ENCODE measurements around the gene DSCAM. TPM values are rescaled to one million over a fixed set of nuclear protein-coding genes. Genes with fewer than 3 reads are reported as not detected.

The DSCAM gene
- total RNA-seq, 4 donors from 2014 or later: not detected

GRCh38 chr21:40800126-40800525 lies 46.8 kb downstream of the DSCAM start:
- no peak for TF ChIP-seq CTCF (IDR thresholded peaks at IDR 0.05)
- no peak for TF ChIP-seq POLR2A (IDR thresholded peaks at IDR 0.05)
- WGBS, 2 donors: 86 to 89% methylated on average over 1 of the region's 1 CpG
- intact Hi-C loops (cut with DNase I; ENCODE audit: low total_unique reads): no loop called here
- DNase-seq (ENCODE audit: low spot score in 2 of 2): no peak
- no peak overlapping the region for H3K4me3 ChIP-seq (ENCODE audit: low read depth, poor library complexity, severe bottlenecking)

- WGBS, 2 donors: 45 to 66% methylated on average over 2 of the region's 2 CpGs
- intact Hi-C loops (cut with DNase I; ENCODE audit: low total_unique reads): no loop called here
Measured at GRCh38 chr21:40797891-40798290, 49.1 kb downstream of the DSCAM start.

GRCh38 chr21:40797410-40797809 lies 49.5 kb downstream of the DSCAM start:
- no peak for DNase-seq (ENCODE audit: low spot score in 2 of 2)
- 67 to 69% methylated on average over 1 of the region's 1 CpG for WGBS, 2 donors
- no peak overlapping the region for H3K4me3 ChIP-seq (ENCODE audit: low read depth, poor library complexity, severe bottlenecking)
- no peak for TF ChIP-seq POLR2A (IDR thresholded peaks at IDR 0.05)
- no peak for TF ChIP-seq CTCF (IDR thresholded peaks at IDR 0.05)
- intact Hi-C loops (cut with DNase I; ENCODE audit: low total_unique reads): no loop called here

More at GRCh38 chr21:40797891-40798290, 49.1 kb downstream of the DSCAM start:
- TF ChIP-seq POLR2A (IDR thresholded peaks at IDR 0.05): no peak
- TF ChIP-seq CTCF (IDR thresholded peaks at IDR 0.05): no peak
- DNase-seq (ENCODE audit: low spot score in 2 of 2): no peak
- H3K4me3 ChIP-seq (ENCODE audit: low read depth, poor library complexity, severe bottlenecking): no peak overlapping the region

- 56 to 64% methylated on average over 1 of the region's 1 CpG for WGBS, 2 donors
- no peak overlapping the region for H3K4me3 ChIP-seq (ENCODE audit: low read depth, poor library complexity, severe bottlenecking)
- no peak for DNase-seq (ENCODE audit: low spot score in 2 of 2)
- no peak for TF ChIP-seq CTCF (IDR thresholded peaks at IDR 0.05)
- no peak for TF ChIP-seq POLR2A (IDR thresholded peaks at IDR 0.05)
- intact Hi-C loops (cut with DNase I; ENCODE audit: low total_unique reads): no loop called here
Measured at GRCh38 chr21:40796464-40796863, 50.5 kb downstream of the DSCAM start.

- no peak for DNase-seq (ENCODE audit: low spot score in 2 of 2)
- 63 to 67% methylated on average over 3 of the region's 3 CpGs for WGBS, 2 donors
- H3K4me3 ChIP-seq (ENCODE audit: low read depth, poor library complexity, severe bottlenecking): no peak overlapping the region
- TF ChIP-seq POLR2A (IDR thresholded peaks at IDR 0.05) (no peak), CTCF (IDR thresholded peaks at IDR 0.05) (no peak)
- intact Hi-C loops (cut with DNase I; ENCODE audit: low total_unique reads): no loop called here
Measured at GRCh38 chr21:40795313-40795712, 51.6 kb downstream of the DSCAM start.

GRCh38 chr21:40792691-40793456 lies 54.1 kb downstream of the DSCAM start:
- no peak overlapping the region for H3K4me3 ChIP-seq (ENCODE audit: low read depth, poor library complexity, severe bottlenecking)
- intact Hi-C loops (cut with DNase I; ENCODE audit: low total_unique reads): no loop called here
- 43 to 61% methylated on average over 4 of the region's 4 CpGs for WGBS, 2 donors
- DNase-seq (ENCODE audit: low spot score in 2 of 2): no peak
- TF ChIP-seq POLR2A (IDR thresholded peaks at IDR 0.05): no peak
- no peak for TF ChIP-seq CTCF (IDR thresholded peaks at IDR 0.05)
